ENCODE data around the gene TEX28. TPM values are rescaled to one million over a fixed set of nuclear protein-coding genes. Genes with fewer than 3 reads are reported as not detected.

Gene TEX28
- total RNA-seq, 4 donors from 2014 or later: not detected

DNA sequence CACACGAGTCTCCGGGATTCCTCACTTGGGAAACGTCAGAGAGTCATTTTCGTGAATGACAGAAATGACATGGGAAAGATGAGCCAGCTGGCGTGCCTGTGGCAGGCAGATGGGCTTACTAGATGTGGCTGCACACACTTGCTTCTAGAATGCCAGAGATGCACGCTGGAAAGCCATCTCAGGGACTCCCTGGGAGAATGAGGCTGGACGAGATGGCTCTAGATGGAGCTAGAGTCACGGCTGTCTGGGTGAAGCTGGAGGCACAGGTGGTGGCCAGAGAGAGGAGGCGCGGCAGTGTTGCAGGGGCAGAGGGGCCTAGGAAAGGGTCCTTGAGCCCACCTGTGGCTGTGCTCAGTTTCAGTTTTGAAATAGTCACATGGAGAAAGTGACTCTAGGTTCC, 26.7 kb upstream of the TEX28 start:
- Histone ChIP-seq H3K36me3 (no peaks in the 10 kb centered on the region), H3K27ac (no peak overlapping the region), H3K9me3 (no peaks in the 10 kb centered on the region), H3K4me3 (no peak overlapping the region), H3K27me3 (peaks cover 4% of the 10 kb centered on the region), H3K4me1 (no peaks in the 10 kb centered on the region)
- DNase-seq: peak; percentile 18
- WGBS, 2 donors (ENCODE audit: low coverage in 1 of 2): 49% methylated on average over 10 of the region's 10 CpGs; no CpG with 5 or more reads in 1 of the 2 donors
- in situ Hi-C loops (cut with MboI; ENCODE audit: low pct_ligation_motif_present in 1 of 4, low pct_unique_long_range_greater_than_20kb in 1 of 4, low sequenced_read_pairs in 3 of 4): no loop called here
- intact Hi-C loops (cut with DNase I; ENCODE audit: low total_unique reads): no loop called here
- TF ChIP-seq POLR2AphosphoS5 (IDR thresholded peaks at IDR 0.05): no peak
- no peak for TF ChIP-seq CTCF (IDR thresholded peaks at IDR 0.05)
- no peak for TF ChIP-seq POLR2A (IDR thresholded peaks at IDR 0.05)
- no peak for TF ChIP-seq EP300 (IDR thresholded peaks at IDR 0.05; ENCODE audit: low read depth)

DNA sequence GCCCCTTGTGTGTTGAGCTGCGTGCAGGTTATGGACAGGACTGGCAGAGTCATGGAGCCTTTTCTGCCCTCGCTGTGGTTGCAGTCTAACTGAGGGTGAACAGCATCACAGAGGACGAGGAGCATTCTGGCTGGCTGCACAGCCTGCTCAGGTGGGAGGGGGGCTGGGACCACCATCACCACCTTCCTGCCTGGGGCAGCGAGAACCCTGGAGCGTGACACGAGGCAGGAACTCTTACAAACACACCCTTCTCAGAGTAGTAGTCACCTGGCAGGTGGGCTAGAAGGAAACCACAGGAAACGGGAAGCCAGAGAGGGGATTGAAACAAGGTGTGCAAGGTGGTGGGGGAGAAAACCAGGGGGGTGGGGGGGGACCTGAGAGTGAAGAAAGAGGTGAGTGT, 26.2 kb upstream of the TEX28 start:
- H3K27ac ChIP-seq: no peak overlapping the region
- TF ChIP-seq POLR2AphosphoS5 (IDR thresholded peaks at IDR 0.05): no peak
- TF ChIP-seq EP300 (IDR thresholded peaks at IDR 0.05; ENCODE audit: low read depth): no peak
- no peak for TF ChIP-seq CTCF (IDR thresholded peaks at IDR 0.05)
- WGBS, 2 donors (ENCODE audit: low coverage in 1 of 2): 84% methylated on average over 6 of the region's 7 CpGs; no CpG with 5 or more reads in 1 of the 2 donors
- no peaks in the 10 kb centered on the region for H3K4me1 ChIP-seq
- DNase-seq: no peak
- H3K27me3 ChIP-seq: peaks cover 4% of the 10 kb centered on the region
- no peak overlapping the region for H3K4me3 ChIP-seq
- intact Hi-C loops (cut with DNase I; ENCODE audit: low total_unique reads) (no loop called here), in situ Hi-C loops (cut with MboI; ENCODE audit: low pct_ligation_motif_present in 1 of 4, low pct_unique_long_range_greater_than_20kb in 1 of 4, low sequenced_read_pairs in 3 of 4) (no loop called here)
- no peaks in the 10 kb centered on the region for H3K9me3 ChIP-seq
- H3K36me3 ChIP-seq: no peaks in the 10 kb centered on the region

DNA sequence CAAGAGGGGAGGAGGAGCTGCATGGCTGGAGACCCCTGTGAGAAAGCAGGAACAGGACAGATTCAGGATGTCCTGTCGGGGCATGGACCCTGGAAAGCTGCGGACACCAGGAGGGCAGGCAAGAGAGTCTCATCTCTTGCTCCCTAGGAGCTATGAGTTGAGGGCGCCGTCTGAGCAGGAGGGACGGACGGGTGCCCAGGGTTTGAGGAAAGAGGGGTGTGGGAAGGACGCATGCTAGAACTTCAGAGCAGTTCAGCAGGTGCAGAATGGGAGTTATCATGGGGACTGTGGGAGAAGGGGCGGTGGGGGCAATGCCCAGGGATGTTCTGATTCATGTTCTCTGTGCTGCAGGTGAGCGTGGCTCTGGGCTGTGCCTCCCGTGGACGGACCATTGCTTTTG, 25.5 kb upstream of the TEX28 start:
- no peak overlapping the region for H3K4me3 ChIP-seq
- WGBS, 2 donors (ENCODE audit: low coverage in 1 of 2): 87% methylated on average over 11 of the region's 11 CpGs; no CpG with 5 or more reads in 1 of the 2 donors
- H3K9me3 ChIP-seq: no peaks in the 10 kb centered on the region
- intact Hi-C loops (cut with DNase I; ENCODE audit: low total_unique reads) (no loop called here), in situ Hi-C loops (cut with MboI; ENCODE audit: low pct_ligation_motif_present in 1 of 4, low pct_unique_long_range_greater_than_20kb in 1 of 4, low sequenced_read_pairs in 3 of 4) (no loop called here)
- H3K27me3 ChIP-seq: no peaks in the 10 kb centered on the region
- DNase-seq: no peak
- TF ChIP-seq POLR2AphosphoS5 (IDR thresholded peaks at IDR 0.05) (no peak), CTCF (IDR thresholded peaks at IDR 0.05) (no peak), EP300 (IDR thresholded peaks at IDR 0.05; ENCODE audit: low read depth) (no peak), POLR2A (IDR thresholded peaks at IDR 0.05) (no peak)
- H3K4me1 ChIP-seq: no peaks in the 10 kb centered on the region
- no peaks in the 10 kb centered on the region for H3K36me3 ChIP-seq
- H3K27ac ChIP-seq: no peak overlapping the region

DNA sequence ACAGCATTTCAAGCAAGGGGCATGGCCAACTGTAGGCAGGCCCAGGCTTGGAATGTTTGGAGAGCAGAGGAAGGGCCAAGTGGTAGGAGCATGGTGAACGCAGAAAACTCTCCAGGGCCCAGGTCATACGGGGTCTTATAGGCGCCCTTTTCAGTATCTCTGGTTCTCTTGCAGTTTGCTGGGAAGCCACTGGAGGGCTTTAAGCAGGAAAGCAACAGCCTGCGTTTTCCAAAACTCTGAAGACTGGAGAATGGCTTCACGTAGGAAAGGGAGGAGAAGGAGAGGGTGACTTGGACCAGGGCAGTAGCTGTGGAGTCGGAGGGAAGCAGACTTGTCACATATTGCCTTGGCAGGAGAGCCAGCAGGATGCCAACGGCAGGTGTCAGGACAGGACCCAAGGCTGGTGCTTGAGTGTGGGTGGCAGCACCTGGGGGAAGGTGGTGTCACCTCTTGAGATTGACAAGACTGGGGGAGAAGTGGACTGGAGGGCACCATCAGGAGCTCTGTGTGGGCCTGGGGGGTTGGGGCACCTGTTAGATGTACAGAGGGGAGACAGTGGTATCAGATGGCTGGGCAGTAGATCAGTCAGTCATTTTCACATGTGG, 22.6 kb upstream of the TEX28 start:
- Histone ChIP-seq H3K36me3 (no peaks in the 10 kb centered on the region), H3K27ac (no peak overlapping the region), H3K4me1 (no peaks in the 10 kb centered on the region), H3K27me3 (no peaks in the 10 kb centered on the region), H3K9me3 (no peaks in the 10 kb centered on the region), H3K4me3 (no peak overlapping the region)
- no peak for DNase-seq
- 12 to 29% methylated on average over 3 to 7 of the region's 7 CpGs for WGBS, 2 donors (ENCODE audit: low coverage in 1 of 2)
- no peak for TF ChIP-seq EP300 (IDR thresholded peaks at IDR 0.05; ENCODE audit: low read depth)
- no peak for TF ChIP-seq POLR2AphosphoS5 (IDR thresholded peaks at IDR 0.05)
- peak; percentile 31 to 45 (median 33) for TF ChIP-seq CTCF (IDR thresholded peaks at IDR 0.05)
- in situ Hi-C loops (cut with MboI; ENCODE audit: low pct_ligation_motif_present in 1 of 4, low pct_unique_long_range_greater_than_20kb in 1 of 4, low sequenced_read_pairs in 3 of 4) (no loop called here), intact Hi-C loops (cut with DNase I; ENCODE audit: low total_unique reads) (no loop called here)
